Measurements from ENCODE around the gene RNF146. TPM values are rescaled to one million over a fixed set of nuclear protein-coding genes. Genes with fewer than 3 reads are reported as not detected.
A peak's percentile ranks its signal among the peaks of the same experiment; 100 is the strongest.

The RNF146 gene
- total and polyA plus RNA-seq, 2 of the 13 experiments (the other 11 are each of a cell fraction or from before 2014, with no cell fraction given): 18.8 to 27.6 TPM

DNA sequence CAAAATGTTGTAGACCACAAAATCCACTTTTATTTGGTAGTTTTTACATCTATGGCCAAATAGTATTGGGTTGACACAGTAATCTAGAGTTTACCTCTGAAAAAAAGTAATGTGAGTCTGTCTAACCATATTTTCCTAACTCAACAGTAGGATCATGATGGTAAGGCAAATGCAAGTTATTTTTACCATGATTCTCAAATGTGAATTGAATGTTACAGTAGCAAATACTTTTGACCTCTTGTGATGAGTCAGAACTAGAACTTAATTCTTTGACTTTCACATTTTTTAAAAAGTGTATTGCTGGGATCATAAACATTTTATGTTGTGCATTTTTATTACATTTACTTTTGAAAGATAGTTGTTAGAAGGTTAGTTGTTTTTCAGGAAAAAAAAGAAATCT lies 22.0 kb downstream of the RNF146 start:
- Histone ChIP-seq H3K27ac (ENCODE audit: extremely low read length, insufficient read depth, low read length) (no peak overlapping the region), H3K4me1 (ENCODE audit: insufficient read depth, low read length) (no peaks in the 10 kb centered on the region), H3K9me3 (ENCODE audit: low read length) (no peaks in the 10 kb centered on the region), H3K79me2 (ENCODE audit: insufficient read depth, low read length) (no peaks in the 10 kb centered on the region), H3K4me2 (ENCODE audit: low read depth, low read length) (no peak overlapping the region), H4K20me1 (ENCODE audit: insufficient read depth, low read length) (no peaks in the 10 kb centered on the region), H3K36me3 (replicated peaks in 1 of 2; ENCODE audit: control insufficient read depth in 1 of 2, insufficient read depth in 2 of 2, low read length in 2 of 2) (peaks cover 10 to 15% of the 10 kb centered on the region in 2 experiments; a peak in 4 of 5 replicates), H3K4me3 (replicated peaks in 1 of 3; ENCODE audit: insufficient read depth in 1 of 3, low read depth in 2 of 3, low read length in 3 of 3) (no peak overlapping the region), H3K27me3 (ENCODE audit: control insufficient read depth in 1 of 2, insufficient read depth in 2 of 2, low read length in 2 of 2) (no peaks in the 10 kb centered on the region), H2AFZ (ENCODE audit: low read length) (no peak overlapping the region), H3K9ac (ENCODE audit: insufficient read depth, low read depth, low read length) (no peak overlapping the region)
- ChIA-PET POLR2A (no interaction called here), CTCF (ENCODE audit: low intra/inter-chr PET ratio, low total read pairs) (no interaction called here)
- no peak for TF ChIP-seq ZNF124 (CRISPR knock-in tag; IDR thresholded peaks at IDR 0.05)
- TF ChIP-seq AGO2 (optimal IDR thresholded peaks at IDR 0.05; ENCODE audit: low read depth, low read length): peak; percentile 15
- no peak for TF ChIP-seq ZBTB21 (CRISPR knock-in tag; IDR thresholded peaks at IDR 0.05)
- no peak for TF ChIP-seq SMC3 (IDR thresholded peaks at IDR 0.05; ENCODE audit: low read length)
- no peak for DNase-seq (ENCODE audit: low spot score)
- FAIRE-seq: no peak
- no TSS peak for BruUV-seq (replicated peaks)
- ATAC-seq: no peak
- in situ Hi-C loops (cut with HindIII; ENCODE audit: extremely low pct_ligation_motif_present, low pct_unique_long_range_greater_than_20kb): no loop called here
- intact Hi-C loops (cut with micrococcal nuclease; ENCODE audit: unreplicated experiment): no loop called here

DNA sequence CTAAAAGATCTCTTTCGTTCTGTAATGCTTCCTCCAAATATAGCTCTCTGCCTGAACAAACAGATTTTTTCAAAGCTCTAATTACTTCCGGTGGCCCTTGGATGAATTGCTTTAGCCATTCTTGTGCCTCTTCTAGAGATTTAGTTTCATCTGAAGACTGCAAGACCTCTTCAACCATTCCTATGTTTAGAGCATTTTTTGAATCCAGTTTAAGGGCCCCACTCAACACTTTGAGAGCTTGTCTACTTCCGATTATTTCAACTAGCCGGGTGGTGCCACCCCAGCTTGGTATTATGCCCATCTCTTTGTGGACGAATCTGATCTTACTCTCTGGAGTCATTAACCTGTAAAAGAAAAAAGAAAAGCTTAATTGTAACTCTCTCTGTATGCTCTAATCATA lies 23.3 kb downstream of the RNF146 start:
- ChIA-PET CTCF (ENCODE audit: low intra/inter-chr PET ratio, low total read pairs) (no interaction called here), POLR2A (interaction anchor here (0.8 kb wide), 1 partner anchor 24 kb away, joined by 3 read pairs; no protein-coding TSS in a partner anchor)
- BruUV-seq (replicated peaks): no TSS peak
- H3K9me3 ChIP-seq (ENCODE audit: low read length): no peaks in the 10 kb centered on the region
- FAIRE-seq (no peak), DNase-seq (ENCODE audit: low spot score) (no peak), ATAC-seq (no peak)
- no peak overlapping the region for H2AFZ ChIP-seq (ENCODE audit: low read length)
- no peaks in the 10 kb centered on the region for H4K20me1 ChIP-seq (ENCODE audit: insufficient read depth, low read length)
- intact Hi-C loops (cut with micrococcal nuclease; ENCODE audit: unreplicated experiment): no loop called here
- in situ Hi-C loops (cut with HindIII; ENCODE audit: extremely low pct_ligation_motif_present, low pct_unique_long_range_greater_than_20kb): no loop called here
- no peak overlapping the region for H3K4me2 ChIP-seq (ENCODE audit: low read depth, low read length)
- no peaks in the 10 kb centered on the region for H3K79me2 ChIP-seq (ENCODE audit: insufficient read depth, low read length)
- H3K4me1 ChIP-seq (ENCODE audit: insufficient read depth, low read length): no peaks in the 10 kb centered on the region
- no peak overlapping the region for H3K27ac ChIP-seq (ENCODE audit: extremely low read length, insufficient read depth, low read length)
- no peak overlapping the region for H3K9ac ChIP-seq (ENCODE audit: insufficient read depth, low read depth, low read length)
- no peaks in the 10 kb centered on the region for H3K27me3 ChIP-seq (ENCODE audit: control insufficient read depth in 1 of 2, insufficient read depth in 2 of 2, low read length in 2 of 2)
- no peak overlapping the region for H3K4me3 ChIP-seq (replicated peaks in 1 of 3; ENCODE audit: insufficient read depth in 1 of 3, low read depth in 2 of 3, low read length in 3 of 3)
- peaks cover 10 to 15% of the 10 kb centered on the region in 2 experiments; a peak in 4 of 5 replicates for H3K36me3 ChIP-seq (replicated peaks in 1 of 2; ENCODE audit: control insufficient read depth in 1 of 2, insufficient read depth in 2 of 2, low read length in 2 of 2)
- WGBS (ENCODE audit: low lambda C conversion rate): 95% methylated on average over 5 of the region's 5 CpGs
- TF ChIP-seq CBX1 (IDR thresholded peaks at IDR 0.05; ENCODE audit: low read depth): no peak
- TF ChIP-seq ZNF569 (CRISPR knock-in tag; IDR thresholded peaks at IDR 0.05; ENCODE audit: borderline replicate concordance): no peak
- TF ChIP-seq, protein P1, sequence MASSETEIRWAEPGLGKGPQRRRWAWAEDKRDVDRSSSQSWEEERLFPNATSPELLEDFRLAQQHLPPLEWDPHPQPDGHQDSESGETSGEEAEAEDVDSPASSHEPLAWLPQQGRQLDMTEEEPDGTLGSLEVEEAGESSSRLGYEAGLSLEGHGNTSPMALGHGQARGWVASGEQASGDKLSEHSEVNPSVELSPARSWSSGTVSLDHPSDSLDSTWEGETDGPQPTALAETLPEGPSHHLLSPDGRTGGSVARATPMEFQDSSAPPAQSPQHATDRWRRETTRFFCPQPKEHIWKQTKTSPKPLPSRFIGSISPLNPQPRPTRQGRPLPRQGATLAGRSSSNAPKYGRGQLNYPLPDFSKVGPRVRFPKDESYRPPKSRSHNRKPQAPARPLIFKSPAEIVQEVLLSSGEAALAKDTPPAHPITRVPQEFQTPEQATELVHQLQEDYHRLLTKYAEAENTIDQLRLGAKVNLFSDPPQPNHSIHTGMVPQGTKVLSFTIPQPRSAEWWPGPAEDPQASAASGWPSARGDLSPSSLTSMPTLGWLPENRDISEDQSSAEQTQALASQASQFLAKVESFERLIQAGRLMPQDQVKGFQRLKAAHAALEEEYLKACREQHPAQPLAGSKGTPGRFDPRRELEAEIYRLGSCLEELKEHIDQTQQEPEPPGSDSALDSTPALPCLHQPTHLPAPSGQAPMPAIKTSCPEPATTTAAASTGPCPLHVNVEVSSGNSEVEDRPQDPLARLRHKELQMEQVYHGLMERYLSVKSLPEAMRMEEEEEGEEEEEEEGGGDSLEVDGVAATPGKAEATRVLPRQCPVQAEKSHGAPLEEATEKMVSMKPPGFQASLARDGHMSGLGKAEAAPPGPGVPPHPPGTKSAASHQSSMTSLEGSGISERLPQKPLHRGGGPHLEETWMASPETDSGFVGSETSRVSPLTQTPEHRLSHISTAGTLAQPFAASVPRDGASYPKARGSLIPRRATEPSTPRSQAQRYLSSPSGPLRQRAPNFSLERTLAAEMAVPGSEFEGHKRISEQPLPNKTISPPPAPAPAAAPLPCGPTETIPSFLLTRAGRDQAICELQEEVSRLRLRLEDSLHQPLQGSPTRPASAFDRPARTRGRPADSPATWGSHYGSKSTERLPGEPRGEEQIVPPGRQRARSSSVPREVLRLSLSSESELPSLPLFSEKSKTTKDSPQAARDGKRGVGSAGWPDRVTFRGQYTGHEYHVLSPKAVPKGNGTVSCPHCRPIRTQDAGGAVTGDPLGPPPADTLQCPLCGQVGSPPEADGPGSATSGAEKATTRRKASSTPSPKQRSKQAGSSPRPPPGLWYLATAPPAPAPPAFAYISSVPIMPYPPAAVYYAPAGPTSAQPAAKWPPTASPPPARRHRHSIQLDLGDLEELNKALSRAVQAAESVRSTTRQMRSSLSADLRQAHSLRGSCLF (CRISPR knock-in tag; IDR thresholded peaks at IDR 0.05; ENCODE audit: borderline replicate concordance): no peak
- TF ChIP-seq ZNF251 (CRISPR knock-in tag; IDR thresholded peaks at IDR 0.05): no peak
- no peak for TF ChIP-seq NCOA1 (CRISPR knock-in tag; IDR thresholded peaks at IDR 0.05)
- no peak for TF ChIP-seq NFATC3 (CRISPR knock-in tag; IDR thresholded peaks at IDR 0.05)
- no peak for TF ChIP-seq NAIF1 (CRISPR knock-in tag; IDR thresholded peaks at IDR 0.05; ENCODE audit: borderline replicate concordance)
- no peak for TF ChIP-seq HNF4G (IDR thresholded peaks at IDR 0.05; ENCODE audit: borderline replicate concordance, low read depth, low read length)
- TF ChIP-seq HNF4G (CRISPR knock-in tag; IDR thresholded peaks at IDR 0.05; ENCODE audit: borderline replicate concordance, low read depth): no peak
- TF ChIP-seq BORCS8-MEF2B (CRISPR knock-in tag; IDR thresholded peaks at IDR 0.05): no peak
- TF ChIP-seq ELF3 (CRISPR knock-in tag; IDR thresholded peaks at IDR 0.05): no peak
- TF ChIP-seq, protein P2, sequence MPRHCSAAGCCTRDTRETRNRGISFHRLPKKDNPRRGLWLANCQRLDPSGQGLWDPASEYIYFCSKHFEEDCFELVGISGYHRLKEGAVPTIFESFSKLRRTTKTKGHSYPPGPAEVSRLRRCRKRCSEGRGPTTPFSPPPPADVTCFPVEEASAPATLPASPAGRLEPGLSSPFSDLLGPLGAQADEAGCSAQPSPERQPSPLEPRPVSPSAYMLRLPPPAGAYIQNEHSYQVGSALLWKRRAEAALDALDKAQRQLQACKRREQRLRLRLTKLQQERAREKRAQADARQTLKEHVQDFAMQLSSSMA (CRISPR knock-in tag; IDR thresholded peaks at IDR 0.05): no peak
